CD4-positive, alpha-beta T cell treated with Interleukin-21 for 1 hour (primary cell): ENCODE results near the gene TMEM164.
"Not testable (repeated sequence)": the region's sequence is repeated elsewhere in the genome, so short reads cannot be mapped to it uniquely, and the experiment has no call there.

Source experiments
- DNase-seq: peaks from one replicate; pipeline ENCODE4 v3.0.0-alpha.2; 2020

Gene TMEM164

GRCh38 chrX:110138557-110138956 lies 135.6 kb downstream of the TMEM164 start:
- no peak for DNase-seq

GRCh38 chrX:110139172-110139571 lies 136.3 kb downstream of the TMEM164 start:
- no peak for DNase-seq

- no peak for DNase-seq
These were observed 139.2 kb downstream of the TMEM164 start for GRCh38 chrX:110142096-110142495.

- no peak for DNase-seq
These were observed 140.7 kb downstream of the TMEM164 start for GRCh38 chrX:110143454-110144210.

GRCh38 chrX:110145311-110145710 lies 142.4 kb downstream of the TMEM164 start:
- no peak for DNase-seq

GRCh38 chrX:110145854-110146253 lies 142.9 kb downstream of the TMEM164 start:
- peak; percentile 21 for DNase-seq

GRCh38 chrX:110146521-110146920 lies 143.6 kb downstream of the TMEM164 start:
- peak; percentile 45 for DNase-seq

GRCh38 chrX:110153244-110153643 lies 150.3 kb downstream of the TMEM164 start:
- DNase-seq, result no peak

- no peak for DNase-seq
These were observed 151.0 kb downstream of the TMEM164 start for GRCh38 chrX:110153896-110154295.

- not testable (repeated sequence) for DNase-seq
These were observed 151.4 kb downstream of the TMEM164 start for GRCh38 chrX:110154328-110154727.

GRCh38 chrX:110155759-110156158 lies 152.8 kb downstream of the TMEM164 start:
- DNase-seq, result no peak

GRCh38 chrX:110156167-110156754 lies 153.3 kb downstream of the TMEM164 start:
- DNase-seq, result peak; percentile 37

GRCh38 chrX:110157444-110157843 lies 154.5 kb downstream of the TMEM164 start:
- DNase-seq, result no peak

GRCh38 chrX:110159235-110159634 lies 156.3 kb downstream of the TMEM164 start:
- DNase-seq, result no peak

GRCh38 chrX:110159865-110160264 lies 157.0 kb downstream of the TMEM164 start:
- DNase-seq, result no peak

GRCh38 chrX:110161361-110161686 lies 158.4 kb downstream of the TMEM164 start:
- DNase-seq, result no peak

- no peak for DNase-seq
These were observed 159.2 kb downstream of the TMEM164 start for GRCh38 chrX:110162131-110162530.

- no peak for DNase-seq
These were observed 160.0 kb downstream of the TMEM164 start for GRCh38 chrX:110162867-110163266.

GRCh38 chrX:110163488-110163887 lies 160.6 kb downstream of the TMEM164 start:
- DNase-seq, result no peak

GRCh38 chrX:110167952-110168451 lies 165.1 kb downstream of the TMEM164 start:
- DNase-seq, result peak; percentile 53

- no peak for DNase-seq
These were observed 165.7 kb downstream of the TMEM164 start for GRCh38 chrX:110168585-110168984.

- no peak for DNase-seq
These were observed 167.1 kb downstream of the TMEM164 start for GRCh38 chrX:110170029-110170428.

- DNase-seq, result no peak
These were observed 168.5 kb downstream of the TMEM164 start for GRCh38 chrX:110171442-110171841.

GRCh38 chrX:110172215-110172614 lies 169.3 kb downstream of the TMEM164 start:
- DNase-seq, result no peak
